ENCODE results near the gene DLX3. TPM values are rescaled to one million over a fixed set of nuclear protein-coding genes. Genes with fewer than 3 reads are reported as not detected.

Gene DLX3
- polyA plus RNA-seq, 3 donors: not detected

GRCh38 chr17:50028736-50029120 is 33.7 kb upstream of the DLX3 start:
- H3K27me3 Mint-ChIP-seq (ENCODE audit: low read depth in 3 of 3): peaks cover 23 to 38% (median 26%) of the 10 kb centered on the region in 3 donors
- TF ChIP-seq CTCF (IDR thresholded peaks at IDR 0.05): no peak
- H3K9me3 ChIP-seq (replicated peaks in 1 of 2; ENCODE audit: control insufficient read depth in 1 of 2, insufficient read depth in 1 of 2, low read length in 2 of 2): no peaks in the 10 kb centered on the region
- H3K4me1 ChIP-seq (ENCODE audit: control insufficient read depth in 1 of 2, insufficient read depth in 2 of 2, low read length in 2 of 2): peaks cover 10 to 16% of the 10 kb centered on the region in 2 donors
- H3K4me2 ChIP-seq (replicated peaks; ENCODE audit: extremely low read depth, low read length, poor library complexity, severe bottlenecking): no peak overlapping the region
- H3K4me1 Mint-ChIP-seq: peaks cover 19% of the 10 kb centered on the region
- peak overlapping the region in 3 of 7 donors; percentile 16 to 69 (median 43) for H3K27ac Mint-ChIP-seq
- H3K4me3 ChIP-seq (replicated peaks in 1 of 3; ENCODE audit: low read depth in 2 of 3, low read length in 3 of 3): no peak overlapping the region
- intact Hi-C loops (cut with micrococcal nuclease): no loop called here
- H3K79me2 ChIP-seq (ENCODE audit: insufficient read depth, low read length): no peaks in the 10 kb centered on the region
- no peaks in the 10 kb centered on the region for H3K36me3 ChIP-seq (replicated peaks in 1 of 2; ENCODE audit: control insufficient read depth in 1 of 2, insufficient read depth in 2 of 2, low read length in 2 of 2)
- H2AFZ ChIP-seq (ENCODE audit: insufficient read depth, low read depth, low read length, poor library complexity, severe bottlenecking): no peak overlapping the region
- no peaks in the 10 kb centered on the region for H4K20me1 ChIP-seq (ENCODE audit: insufficient read depth, low read length)
- peaks cover 0 to 3% (median 0%) of the 10 kb centered on the region in 7 donors for H3K9me3 Mint-ChIP-seq
- no peaks in the 10 kb centered on the region for H3K36me3 Mint-ChIP-seq
- no peak for DNase-seq
- no peak overlapping the region for H3K9ac ChIP-seq (ENCODE audit: insufficient read depth, low read length, poor library complexity, severe bottlenecking)
- 100% methylated on average over 4 of the region's 6 CpGs for WGBS (ENCODE audit: insufficient coverage)
- peak overlapping the region in 1 of 2 donors; percentile 44 for H3K4me3 Mint-ChIP-seq
- H3K27me3 ChIP-seq (ENCODE audit: control insufficient read depth in 2 of 2, insufficient read depth in 2 of 2, low read length in 2 of 2): peaks cover 0 to 21% of the 10 kb centered on the region in 2 donors
- H3K27ac ChIP-seq (ENCODE audit: low read depth in 1 of 2, low read length in 2 of 2): no peak overlapping the region

- Histone ChIP-seq H4K20me1 (ENCODE audit: insufficient read depth, low read length) (no peaks in the 10 kb centered on the region), H3K9me3 (replicated peaks in 1 of 2; ENCODE audit: control insufficient read depth in 1 of 2, insufficient read depth in 1 of 2, low read length in 2 of 2) (no peaks in the 10 kb centered on the region), H3K9ac (ENCODE audit: insufficient read depth, low read length, poor library complexity, severe bottlenecking) (peak overlapping the region; percentile 4), H3K27ac (ENCODE audit: low read depth in 1 of 2, low read length in 2 of 2) (no peak overlapping the region), H2AFZ (ENCODE audit: insufficient read depth, low read depth, low read length, poor library complexity, severe bottlenecking) (peak overlapping the region; percentile 56), H3K4me2 (replicated peaks; ENCODE audit: extremely low read depth, low read length, poor library complexity, severe bottlenecking) (peak overlapping the region; percentile 34), H3K4me3 (replicated peaks in 1 of 3; ENCODE audit: low read depth in 2 of 3, low read length in 3 of 3) (no peak overlapping the region), H3K79me2 (ENCODE audit: insufficient read depth, low read length) (no peaks in the 10 kb centered on the region), H3K36me3 (replicated peaks in 1 of 2; ENCODE audit: control insufficient read depth in 1 of 2, insufficient read depth in 2 of 2, low read length in 2 of 2) (no peaks in the 10 kb centered on the region), H3K4me1 (ENCODE audit: control insufficient read depth in 1 of 2, insufficient read depth in 2 of 2, low read length in 2 of 2) (peaks cover 10 to 16% of the 10 kb centered on the region in 2 donors), H3K27me3 (ENCODE audit: control insufficient read depth in 2 of 2, insufficient read depth in 2 of 2, low read length in 2 of 2) (peaks cover 0 to 21% of the 10 kb centered on the region in 2 donors)
- peak overlapping the region in 5 of 7 donors; percentile 16 to 69 (median 53) for H3K27ac Mint-ChIP-seq
- peaks cover 23 to 38% (median 26%) of the 10 kb centered on the region in 3 donors for H3K27me3 Mint-ChIP-seq (ENCODE audit: low read depth in 3 of 3)
- no peaks in the 10 kb centered on the region for H3K36me3 Mint-ChIP-seq
- peak overlapping the region; percentile 44 to 64 for H3K4me3 Mint-ChIP-seq
- 43% methylated on average over 9 of the region's 20 CpGs for WGBS (ENCODE audit: insufficient coverage)
- intact Hi-C loops (cut with micrococcal nuclease): loop anchor here in 1 of 2 donors (2.0 kb wide), 1 partner anchor 59 kb away; no protein-coding TSS in a partner anchor
- H3K4me1 Mint-ChIP-seq: peaks cover 19% of the 10 kb centered on the region
- peak; percentile 19 to 51 (median 25) for DNase-seq
- no peak for TF ChIP-seq CTCF (IDR thresholded peaks at IDR 0.05)
- peaks cover 0 to 3% (median 0%) of the 10 kb centered on the region in 7 donors for H3K9me3 Mint-ChIP-seq
Measured at GRCh38 chr17:50027881-50028735, 33.1 kb upstream of the DLX3 start.
